ENCODE data around the gene ARFGEF3. TPM values are rescaled to one million over a fixed set of nuclear protein-coding genes. Genes with fewer than 3 reads are reported as not detected.

ARFGEF3 gene
- total RNA-seq, 2 experiments from 2014 or later = 0.46 to 0.55 TPM

- CTCF ChIA-PET = no interaction called here
- POLR2A ChIA-PET = interaction anchor here (0.6 kb wide), 1 partner anchor 54 kb away, joined by 3 read pairs; no protein-coding TSS in a partner anchor
These were observed 726 bp upstream of the ARFGEF3 start for GRCh38 chr6:138161088-138161337.

- CTCF ChIA-PET = no interaction called here
- POLR2A ChIA-PET = no interaction called here
These were observed 594 bp downstream of the ARFGEF3 start for GRCh38 chr6:138162111-138162954.

- CTCF ChIA-PET = interaction anchor here (0.6 kb wide), 1 partner anchor 580 kb away, joined by 3 read pairs; no protein-coding TSS in a partner anchor
- POLR2A ChIA-PET = no interaction called here
These were observed 1.3 kb downstream of the ARFGEF3 start for GRCh38 chr6:138162955-138163575.

GRCh38 chr6:138175596-138175995 is 13.9 kb downstream of the ARFGEF3 start:
- ChIA-PET CTCF (no interaction called here), POLR2A (no interaction called here)

- ChIA-PET CTCF (no interaction called here), POLR2A (no interaction called here)
These were observed 15.0 kb downstream of the ARFGEF3 start for GRCh38 chr6:138176652-138177232.

GRCh38 chr6:138182939-138183789 is 21.4 kb downstream of the ARFGEF3 start:
- ChIA-PET CTCF (no interaction called here), POLR2A (no interaction called here)

- ChIA-PET CTCF (no interaction called here), POLR2A (no interaction called here)
These were observed 22.0 kb downstream of the ARFGEF3 start for GRCh38 chr6:138183790-138184134.

GRCh38 chr6:138184230-138184629 is 22.5 kb downstream of the ARFGEF3 start:
- CTCF ChIA-PET = no interaction called here
- POLR2A ChIA-PET = no interaction called here

GRCh38 chr6:138187156-138187555 is 25.4 kb downstream of the ARFGEF3 start:
- ChIA-PET POLR2A (no interaction called here), CTCF (interaction anchor here (0.7 kb wide), 1 partner anchor 595 kb away, joined by 3 read pairs; no protein-coding TSS in a partner anchor)

- CTCF ChIA-PET = no interaction called here
- POLR2A ChIA-PET = no interaction called here
These were observed 26.7 kb downstream of the ARFGEF3 start for GRCh38 chr6:138188278-138188941.

- CTCF ChIA-PET = no interaction called here
- POLR2A ChIA-PET = no interaction called here
These were observed 32.5 kb downstream of the ARFGEF3 start for GRCh38 chr6:138194287-138194686.

GRCh38 chr6:138196122-138196738 is 34.5 kb downstream of the ARFGEF3 start:
- ChIA-PET POLR2A (no interaction called here), CTCF (no interaction called here)

GRCh38 chr6:138197570-138197969 is 35.8 kb downstream of the ARFGEF3 start:
- ChIA-PET POLR2A (no interaction called here), CTCF (no interaction called here)

GRCh38 chr6:138198430-138199091 is 36.8 kb downstream of the ARFGEF3 start:
- POLR2A ChIA-PET = no interaction called here
- CTCF ChIA-PET = no interaction called here

GRCh38 chr6:138201836-138202235 is 40.1 kb downstream of the ARFGEF3 start:
- ChIA-PET POLR2A (interaction anchor here (0.6 kb wide), 1 partner anchor 39 kb away, joined by 5 read pairs; no protein-coding TSS in a partner anchor), CTCF (no interaction called here)

- ChIA-PET POLR2A (no interaction called here), CTCF (no interaction called here)
These were observed 41.6 kb downstream of the ARFGEF3 start for GRCh38 chr6:138203315-138203714.

GRCh38 chr6:138204303-138204702 is 42.6 kb downstream of the ARFGEF3 start:
- ChIA-PET CTCF (interaction anchor here (0.7 kb wide), 2 partner anchors 15 to 34 kb away, joined by 3 to 5 read pairs; no protein-coding TSS in a partner anchor), POLR2A (no interaction called here)

GRCh38 chr6:138204792-138205384 is 43.1 kb downstream of the ARFGEF3 start:
- ChIA-PET POLR2A (no interaction called here), CTCF (no interaction called here)

Measured in activated CD8-positive, alpha-beta memory T cell treated with anti-CD3 and anti-CD28 coated beads for 36 hours (primary cell).